EL (cell line): ENCODE results near the gene PCGF3.
"Not testable (repeated sequence)": the region's sequence is repeated elsewhere in the genome, so short reads cannot be mapped to it uniquely, and the experiment has no call there.

Experiments
- DNase-seq: peaks from one replicate; pipeline ENCODE4 v3.0.0-alpha.2; 2016

PCGF3 gene

DNA sequence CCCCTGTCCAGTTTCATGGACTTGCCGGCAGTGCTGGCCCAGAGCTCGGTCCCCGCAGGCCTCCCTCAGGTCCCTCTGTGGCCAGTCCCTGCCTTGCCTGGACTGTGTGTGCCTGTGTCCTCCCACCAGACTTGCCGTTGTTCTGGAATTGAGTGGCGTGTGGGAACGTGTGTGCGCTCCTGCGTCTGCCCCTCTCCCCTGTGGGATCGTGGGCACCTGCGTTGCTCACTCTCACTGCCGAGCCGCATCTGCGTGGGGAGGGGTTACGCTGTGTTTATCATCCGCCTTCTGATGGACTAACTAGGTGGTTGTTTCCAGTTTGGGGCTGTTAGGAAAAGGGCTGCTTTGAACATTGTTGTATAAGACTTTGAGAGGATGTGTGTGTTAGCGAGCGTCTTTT lies 21.2 kb downstream of the PCGF3 start:
- no peak for DNase-seq

DNA sequence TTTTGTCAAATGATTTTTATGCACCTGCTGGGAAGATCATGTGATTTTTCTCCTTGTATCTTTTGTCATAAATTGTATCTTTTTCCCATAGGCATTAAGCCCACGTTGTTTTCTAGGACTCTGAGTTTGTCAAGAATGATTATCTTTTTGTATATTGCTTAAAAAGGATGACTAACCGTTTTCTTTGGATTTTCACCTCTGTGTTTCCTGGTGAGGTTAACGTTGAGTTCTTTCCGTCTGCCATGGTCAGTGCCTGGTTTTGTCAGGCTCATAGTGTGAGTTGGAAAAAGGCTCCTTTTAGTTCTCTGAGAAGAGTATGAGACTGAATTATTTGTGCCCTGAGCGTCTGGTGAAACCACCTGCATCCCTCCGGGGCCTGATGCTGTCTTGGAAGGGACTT lies 21.9 kb downstream of the PCGF3 start:
- no peak for DNase-seq

DNA sequence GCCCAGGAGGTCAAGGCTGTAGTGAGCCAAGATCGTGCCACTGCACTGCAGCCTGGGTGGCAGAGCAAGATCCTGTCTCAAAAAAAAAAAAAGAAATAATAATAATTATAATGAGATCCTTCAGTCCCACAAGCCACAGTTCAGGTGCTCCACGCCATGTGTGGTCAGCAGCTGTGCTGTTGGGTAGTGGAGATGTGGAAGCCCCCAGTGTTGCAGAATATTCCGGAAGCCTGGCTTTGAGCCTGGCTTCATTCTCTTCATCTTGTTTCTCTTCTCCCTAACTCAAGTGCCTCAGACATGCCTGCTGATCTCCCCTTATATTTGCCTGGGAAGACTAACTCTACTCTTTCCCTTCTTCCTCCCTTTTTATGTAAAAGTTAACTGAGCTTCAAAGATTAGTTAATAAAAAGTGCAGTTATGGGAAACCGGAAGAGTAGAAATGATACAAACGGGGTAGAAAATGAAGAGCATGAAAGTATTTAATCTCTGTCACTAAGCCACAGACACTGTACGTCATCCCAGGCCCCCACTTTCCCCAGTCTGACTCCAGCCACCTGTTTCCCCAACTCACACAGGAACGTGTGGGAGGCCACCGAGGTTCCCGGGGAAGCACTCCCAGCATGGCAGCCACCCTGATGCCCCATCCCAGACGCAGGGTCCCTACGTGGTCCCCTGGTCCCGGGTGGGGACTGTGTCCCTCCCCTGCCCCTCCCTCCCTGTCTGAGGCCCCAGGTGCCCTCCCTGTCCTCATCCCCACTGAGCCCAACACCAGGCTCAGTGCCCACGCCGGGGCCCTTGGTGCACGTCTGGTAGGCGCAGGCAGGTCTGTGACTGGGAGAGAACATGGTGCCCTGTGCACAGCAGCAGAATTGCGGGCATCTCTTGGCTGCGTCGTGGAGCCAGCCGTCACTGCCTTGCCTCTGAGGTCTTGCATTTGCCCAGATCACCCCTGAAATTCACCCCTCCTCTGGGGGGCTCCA lies 24.0 kb downstream of the PCGF3 start:
- no peak for DNase-seq

DNA sequence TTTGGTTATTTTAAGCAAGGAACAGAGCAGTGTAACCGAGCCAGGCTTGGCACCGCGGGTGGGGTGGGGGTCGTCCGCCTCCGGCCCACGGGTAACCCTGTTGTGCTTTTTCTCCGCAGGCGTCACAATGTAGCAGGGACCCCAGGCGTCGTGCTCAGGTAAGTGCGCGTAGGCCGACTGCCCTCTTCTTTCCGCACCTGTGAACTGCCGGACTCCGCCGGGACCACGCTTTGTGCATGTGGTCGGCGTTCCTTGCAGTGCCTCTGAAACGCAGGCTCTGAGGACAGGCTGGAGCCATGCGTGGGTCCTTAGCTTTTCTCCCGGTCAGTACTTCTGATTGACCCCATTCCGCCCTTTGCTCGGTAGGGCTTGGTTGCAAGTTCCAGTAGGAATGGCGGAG lies 24.9 kb downstream of the PCGF3 start:
- no peak for DNase-seq

DNA sequence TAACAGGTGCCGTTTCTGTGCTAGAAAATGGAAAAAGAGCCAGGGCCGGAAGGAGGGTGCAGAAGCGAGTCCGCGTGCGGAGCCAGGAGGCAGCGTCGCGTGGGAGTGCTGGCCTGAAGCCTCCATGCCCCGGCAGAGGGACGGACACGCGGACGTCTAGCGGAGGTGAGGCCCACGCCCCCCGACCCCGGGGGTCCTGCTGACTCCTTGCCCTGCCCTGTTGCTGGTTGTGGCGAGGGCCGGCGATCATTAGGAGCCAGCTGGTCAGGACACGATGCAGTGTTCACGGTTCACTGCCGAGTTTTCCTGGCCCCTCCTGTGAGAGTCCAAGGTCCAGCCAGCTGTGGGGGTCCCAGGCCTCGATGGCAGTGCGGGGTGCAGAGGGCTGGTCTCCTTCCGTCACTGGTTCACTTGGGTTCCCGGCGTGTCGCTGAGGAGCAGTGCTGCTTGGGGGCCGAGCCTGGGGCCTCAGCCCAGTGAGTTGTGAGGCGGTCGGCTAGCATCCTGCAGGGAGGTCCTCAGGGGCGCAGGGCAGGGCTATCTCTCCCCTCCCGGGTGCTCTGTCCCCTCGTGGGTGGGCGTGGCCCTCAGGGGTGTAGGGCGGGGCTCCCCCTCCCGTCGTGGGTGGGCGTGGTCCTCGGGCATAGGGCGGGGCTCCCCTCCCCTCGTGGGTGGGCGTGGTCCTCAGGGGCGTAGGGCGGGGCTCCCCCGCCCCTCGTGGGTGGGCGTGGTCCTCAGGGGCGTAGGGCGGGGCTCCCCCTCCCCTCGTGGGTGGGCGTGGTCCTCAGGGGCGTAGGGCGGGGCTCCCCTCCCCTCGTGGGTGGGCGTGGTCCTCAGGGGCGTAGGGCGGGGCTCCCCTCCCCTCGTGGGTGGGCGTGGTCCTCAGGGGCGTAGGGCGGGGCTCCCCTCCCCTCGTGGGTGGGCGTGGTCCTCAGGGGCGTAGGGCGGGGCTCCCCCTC lies 25.6 kb downstream of the PCGF3 start:
- not testable (repeated sequence) for DNase-seq

DNA sequence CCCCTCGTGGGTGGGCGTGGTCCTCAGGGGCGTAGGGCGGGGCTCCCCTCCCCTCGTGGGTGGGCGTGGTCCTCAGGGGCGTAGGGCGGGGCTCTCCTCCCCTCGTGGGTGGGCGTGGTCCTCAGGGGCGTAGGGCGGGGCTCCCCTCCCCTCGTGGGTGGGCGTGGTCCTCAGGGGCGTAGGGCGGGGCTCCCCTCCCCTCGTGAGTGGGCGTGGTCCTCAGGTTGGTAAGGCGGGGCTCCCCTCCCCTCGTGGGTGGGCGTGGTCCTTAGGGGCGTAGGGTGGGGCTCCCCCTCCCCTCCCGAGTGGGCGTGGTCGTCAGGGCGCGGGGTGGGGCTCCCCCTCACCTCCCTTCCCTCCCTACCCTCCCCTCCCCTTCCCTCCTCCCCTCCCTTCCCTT lies 26.3 kb downstream of the PCGF3 start:
- DNase-seq: not testable (repeated sequence)

DNA sequence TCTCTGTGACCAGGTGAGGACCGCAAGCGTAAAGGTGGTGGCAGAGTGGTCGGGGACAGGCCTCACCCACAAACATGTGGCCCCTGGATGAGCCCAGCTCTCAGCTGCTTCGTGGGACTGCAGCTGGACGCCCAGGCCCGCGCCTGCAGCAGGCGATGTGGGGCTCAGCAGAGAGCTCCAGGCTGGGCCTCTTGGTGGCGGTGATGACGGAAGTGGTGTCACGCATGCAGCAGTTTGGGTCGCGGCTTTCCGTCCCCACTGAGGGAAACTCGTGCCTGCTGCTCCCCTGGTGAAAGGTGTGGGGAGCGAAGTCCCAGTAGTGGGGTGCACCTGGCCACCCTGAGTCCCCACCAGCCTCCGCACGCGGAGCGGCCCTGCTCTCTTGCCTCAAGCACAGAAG lies 26.9 kb downstream of the PCGF3 start:
- DNase-seq: no peak

DNA sequence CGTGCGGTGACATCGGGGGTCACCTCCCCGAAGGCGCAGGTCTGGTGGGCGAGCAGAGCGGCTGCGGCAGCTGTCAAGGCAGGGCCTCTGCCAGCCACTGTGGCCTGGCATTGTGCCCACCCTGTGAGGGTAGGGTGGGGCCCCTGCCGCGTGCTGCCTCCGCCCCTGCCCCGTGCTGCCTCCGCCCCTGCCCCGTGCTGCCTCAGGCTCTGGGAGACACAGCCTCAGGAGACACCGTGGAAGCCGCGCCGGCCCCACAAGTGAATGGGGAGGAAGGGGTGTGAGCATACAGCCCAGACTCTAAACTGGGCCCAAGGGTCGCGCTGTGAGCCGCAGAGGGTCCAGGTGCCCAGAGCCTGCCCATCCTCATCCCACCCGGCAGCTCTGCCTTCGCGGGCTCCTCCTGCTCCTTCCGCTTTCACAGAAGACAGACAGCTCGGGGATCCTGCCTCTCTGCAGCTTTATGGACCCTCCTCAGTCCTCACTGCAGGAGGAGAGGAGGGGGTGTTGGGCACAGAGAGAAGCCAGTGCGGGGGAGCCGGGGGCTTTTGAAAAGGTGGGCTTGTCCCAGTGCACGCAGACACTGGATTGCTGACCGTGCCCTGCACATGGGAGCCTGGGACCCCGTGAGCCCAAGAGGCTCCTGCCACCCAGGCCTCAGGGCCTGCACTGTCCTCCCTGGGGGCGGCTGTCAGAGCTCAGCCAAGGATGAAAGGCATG lies 27.4 kb downstream of the PCGF3 start:
- DNase-seq: no peak

DNA sequence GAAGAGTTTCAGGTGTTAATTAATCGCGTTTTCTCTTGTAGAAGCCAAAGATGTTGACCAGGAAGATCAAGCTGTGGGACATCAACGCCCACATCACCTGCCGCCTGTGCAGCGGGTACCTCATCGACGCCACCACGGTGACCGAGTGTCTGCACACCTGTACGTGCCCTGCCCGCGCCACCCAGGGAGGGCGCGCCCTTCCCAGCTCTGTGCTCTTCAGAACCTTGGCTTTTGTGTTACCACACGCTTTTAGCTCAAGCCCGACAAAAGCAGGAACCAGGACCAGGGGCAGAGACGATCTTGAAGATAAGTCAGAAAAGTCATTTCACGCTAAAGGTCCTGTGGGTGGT lies 28.0 kb downstream of the PCGF3 start:
- DNase-seq: no peak

DNA sequence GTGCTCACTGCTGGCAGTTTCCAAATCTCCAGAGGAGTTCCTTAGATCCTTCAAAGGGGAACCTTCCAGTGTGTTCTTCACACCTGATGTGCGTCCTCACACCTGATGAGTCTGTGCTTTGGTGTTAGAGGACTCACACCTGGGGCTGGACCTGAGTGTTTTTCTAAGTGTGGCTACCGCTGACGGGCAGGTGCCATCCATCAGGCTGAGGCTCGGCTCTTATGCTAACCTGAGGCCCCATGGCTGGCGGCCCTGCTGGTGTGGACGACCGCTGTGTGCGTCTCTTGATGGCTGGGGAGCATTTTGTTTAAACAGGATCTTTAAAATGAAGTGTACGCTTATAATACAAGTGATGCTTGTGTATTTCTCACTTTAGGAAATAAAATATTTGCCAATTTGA lies 28.4 kb downstream of the PCGF3 start:
- no peak for DNase-seq

DNA sequence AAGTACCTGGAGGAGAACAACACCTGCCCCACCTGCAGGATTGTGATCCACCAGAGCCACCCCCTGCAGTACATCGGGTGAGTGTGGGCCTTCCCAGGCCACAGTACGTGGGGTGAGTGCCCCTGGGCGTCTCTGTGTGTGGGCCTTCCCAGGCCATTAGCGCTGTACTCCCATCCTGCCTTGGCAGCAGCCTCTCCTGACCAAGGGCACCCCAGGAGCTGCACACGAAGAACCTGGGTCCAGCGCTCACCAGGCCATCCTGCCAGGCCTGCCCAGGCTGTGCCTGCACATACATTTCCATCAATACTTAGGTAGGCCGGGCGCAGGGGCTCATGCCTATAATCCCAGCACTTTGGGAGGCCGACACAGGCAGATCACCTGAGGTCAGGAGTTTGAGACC lies 29.3 kb downstream of the PCGF3 start:
- DNase-seq: no peak

DNA sequence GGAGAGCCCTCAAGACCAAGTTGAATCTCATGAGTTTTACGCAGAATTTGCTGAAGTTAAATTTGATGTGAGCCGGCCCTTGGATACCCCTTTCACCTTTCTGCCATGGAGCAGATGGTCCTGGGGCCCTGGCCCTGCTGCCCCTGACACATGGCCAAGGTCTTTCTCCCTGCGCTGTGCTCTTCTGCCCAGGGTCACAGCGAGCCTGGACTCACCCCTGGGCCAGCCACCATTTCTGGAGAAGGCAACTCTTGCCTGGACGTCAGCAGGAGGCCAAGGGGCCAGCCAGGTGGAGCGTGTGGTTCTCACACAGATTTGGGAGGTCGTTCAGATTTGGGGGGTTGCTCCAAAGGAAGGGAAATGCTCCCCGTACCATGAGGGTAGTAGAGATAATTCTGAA lies 30.0 kb downstream of the PCGF3 start:
- DNase-seq: no peak

DNA sequence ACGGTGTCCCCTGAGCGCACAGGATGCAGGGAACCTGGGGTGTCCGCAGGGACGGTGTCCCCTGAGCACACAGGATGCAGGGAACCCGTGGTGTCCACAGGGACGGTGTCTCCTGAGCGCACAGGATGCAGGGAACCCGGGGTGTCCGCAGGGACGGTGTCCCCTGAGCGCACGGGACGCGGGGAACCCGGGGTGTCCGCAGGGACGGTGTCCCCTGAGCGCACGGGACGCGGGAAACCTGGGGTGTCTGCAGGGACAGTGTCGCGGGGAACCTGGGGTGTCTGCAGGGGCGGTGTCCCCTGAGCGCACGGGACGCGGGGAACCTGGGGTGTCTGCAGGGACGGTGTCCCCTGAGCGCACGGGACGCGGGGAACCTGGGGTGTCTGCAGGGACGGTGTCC lies 30.9 kb downstream of the PCGF3 start:
- DNase-seq: not testable (repeated sequence)

DNA sequence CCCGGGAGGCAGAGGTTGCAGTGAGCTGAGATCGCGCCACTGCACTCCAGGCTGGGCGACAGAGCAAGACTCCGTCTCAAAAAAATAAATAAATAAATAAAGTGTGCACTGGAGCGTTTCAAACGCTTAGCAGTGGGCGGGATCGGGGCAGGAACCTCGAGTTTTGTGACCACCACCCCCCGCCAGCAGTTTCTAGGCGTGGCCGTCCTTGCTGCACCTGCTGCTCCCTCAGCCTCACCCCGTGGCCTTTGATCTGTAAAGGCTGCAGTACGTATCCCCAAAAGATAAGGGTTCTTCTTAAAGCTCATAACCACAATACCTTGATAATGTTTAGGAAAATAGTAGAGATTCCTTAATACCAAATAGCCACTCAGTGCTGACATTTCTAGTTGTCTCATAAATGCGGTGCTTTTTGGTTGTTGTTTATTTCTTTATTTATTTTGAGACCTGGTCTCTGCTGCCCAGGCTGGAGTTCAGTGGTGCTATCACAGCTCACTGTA lies 33.2 kb downstream of the PCGF3 start:
- DNase-seq: no peak

DNA sequence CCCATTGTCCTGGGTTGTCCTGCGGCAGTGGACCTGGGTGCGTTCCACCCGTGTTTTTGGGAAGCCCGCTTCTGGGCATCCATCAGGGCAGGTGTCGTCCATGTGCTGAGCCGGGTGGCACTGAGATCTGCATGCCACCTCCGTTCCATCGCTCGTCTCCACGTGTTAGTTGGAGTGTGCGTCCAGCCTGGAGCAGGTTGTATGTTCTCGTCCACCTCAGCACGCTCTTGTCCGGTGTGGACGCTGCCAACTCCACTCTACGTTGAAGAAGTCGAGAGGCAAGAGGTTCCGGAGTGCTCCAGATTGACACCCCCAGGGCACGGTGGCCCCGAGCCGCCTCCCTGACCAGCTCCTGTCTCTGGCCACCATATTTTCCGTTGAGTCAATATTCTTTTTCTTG lies 33.9 kb downstream of the PCGF3 start:
- DNase-seq: no peak

DNA sequence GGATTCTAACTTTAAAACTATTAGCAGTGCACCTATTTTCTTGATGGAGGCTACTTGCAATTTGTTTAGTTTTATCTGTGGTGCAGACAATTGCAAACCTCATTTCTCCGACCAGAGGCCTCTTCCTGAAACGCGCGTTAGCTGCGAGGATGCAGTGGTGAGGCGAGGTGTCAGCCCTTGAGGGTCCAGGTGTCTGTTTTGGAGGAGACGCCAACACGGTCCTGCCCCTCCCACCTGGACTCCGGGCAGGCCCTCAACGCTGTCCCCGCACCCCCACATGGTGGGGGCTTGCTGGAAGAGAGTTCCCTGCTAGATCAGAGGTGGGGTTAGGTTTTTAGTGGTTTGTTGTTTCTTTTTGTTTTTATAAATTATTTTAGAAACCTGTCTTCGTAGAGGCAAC lies 34.4 kb downstream of the PCGF3 start:
- no peak for DNase-seq

DNA sequence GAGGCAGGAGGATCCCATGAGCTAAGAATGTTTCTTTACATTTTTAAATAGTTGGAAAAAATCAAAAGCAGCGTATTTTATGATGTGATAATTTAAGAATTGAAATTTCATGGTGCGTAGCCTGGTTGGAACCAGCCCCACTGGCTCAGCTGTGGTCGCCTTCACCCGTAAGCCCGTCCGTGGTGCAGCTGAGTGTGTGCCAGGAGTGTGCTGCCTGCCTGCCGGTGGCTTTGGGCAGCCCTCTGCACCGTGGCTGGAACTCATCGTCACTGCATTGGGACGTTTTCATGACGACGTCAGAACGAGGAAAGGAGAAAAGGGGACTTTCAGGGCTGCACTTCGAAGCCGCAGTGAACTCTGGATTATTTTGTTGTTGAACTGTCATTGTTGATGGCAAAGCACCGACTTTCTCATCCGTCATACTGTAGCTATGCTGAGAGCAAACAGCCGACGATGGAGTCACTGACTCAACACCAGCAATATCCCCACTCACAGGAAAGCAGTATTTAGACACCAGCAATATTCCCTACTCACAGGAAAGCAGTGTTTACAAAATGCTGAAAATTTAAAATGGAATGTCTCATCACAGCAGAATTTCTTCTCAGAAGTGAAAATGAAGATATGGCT lies 35.1 kb downstream of the PCGF3 start:
- DNase-seq: no peak

DNA sequence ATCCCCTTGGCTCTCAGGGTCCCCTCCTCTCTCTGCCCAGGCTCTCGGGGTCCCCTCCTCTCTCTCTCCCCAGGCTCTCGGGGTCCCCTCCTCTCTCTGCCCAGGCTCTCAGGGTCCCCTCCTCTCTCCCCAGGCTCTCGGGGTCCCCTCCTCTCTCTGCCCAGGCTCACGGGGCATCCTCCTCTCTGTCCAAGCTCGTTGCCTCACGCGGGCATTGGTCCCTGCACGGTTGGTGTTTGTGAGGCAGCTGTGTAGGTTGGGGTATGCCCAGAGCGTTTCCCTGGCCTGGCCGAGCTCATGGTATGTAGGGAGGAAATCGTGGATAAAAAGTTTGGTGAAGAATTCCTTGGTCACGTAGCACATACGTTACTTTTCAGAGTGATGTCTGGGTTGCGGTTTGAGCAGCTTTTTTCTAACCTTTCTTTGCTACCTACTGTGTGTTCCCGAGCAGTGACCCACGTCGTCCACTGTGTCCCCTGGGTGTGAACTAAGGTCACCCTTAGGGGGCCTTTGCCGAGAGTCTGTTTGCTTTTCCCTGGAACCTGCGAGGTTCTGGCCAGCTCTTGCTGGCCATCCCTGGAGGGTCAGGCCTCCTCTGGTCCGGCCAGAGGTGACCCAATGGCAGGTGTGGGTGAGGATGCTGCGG lies 36.6 kb downstream of the PCGF3 start:
- DNase-seq: no peak

DNA sequence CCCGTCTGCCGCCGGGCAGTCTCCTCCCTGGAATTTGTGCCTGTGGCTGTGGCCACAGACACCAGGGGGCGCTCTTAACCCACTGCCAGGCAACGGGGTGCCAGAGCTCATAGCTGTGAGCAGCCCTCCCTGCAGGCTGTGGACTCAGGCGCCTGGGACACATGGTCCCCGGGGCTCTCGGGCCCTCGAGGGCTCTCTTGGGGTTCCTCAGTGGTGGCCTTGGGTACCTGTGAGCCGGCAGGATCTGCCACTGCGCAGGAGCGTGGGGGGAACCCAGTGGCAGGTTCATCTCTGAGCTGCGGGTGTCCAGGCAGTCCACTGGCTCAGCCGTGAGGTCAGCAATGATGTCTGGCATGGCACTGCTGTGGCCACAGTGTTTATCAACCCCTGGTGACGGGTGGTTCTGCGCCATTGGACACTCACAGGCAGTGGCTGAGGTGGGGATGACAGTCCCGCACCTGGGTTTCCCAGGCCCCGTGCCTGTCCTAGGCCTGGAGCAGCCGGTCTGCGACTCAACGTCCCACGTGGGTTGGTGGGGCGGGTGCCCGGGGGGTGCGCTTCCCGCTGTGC lies 37.2 kb downstream of the PCGF3 start:
- DNase-seq: peak; percentile 59

DNA sequence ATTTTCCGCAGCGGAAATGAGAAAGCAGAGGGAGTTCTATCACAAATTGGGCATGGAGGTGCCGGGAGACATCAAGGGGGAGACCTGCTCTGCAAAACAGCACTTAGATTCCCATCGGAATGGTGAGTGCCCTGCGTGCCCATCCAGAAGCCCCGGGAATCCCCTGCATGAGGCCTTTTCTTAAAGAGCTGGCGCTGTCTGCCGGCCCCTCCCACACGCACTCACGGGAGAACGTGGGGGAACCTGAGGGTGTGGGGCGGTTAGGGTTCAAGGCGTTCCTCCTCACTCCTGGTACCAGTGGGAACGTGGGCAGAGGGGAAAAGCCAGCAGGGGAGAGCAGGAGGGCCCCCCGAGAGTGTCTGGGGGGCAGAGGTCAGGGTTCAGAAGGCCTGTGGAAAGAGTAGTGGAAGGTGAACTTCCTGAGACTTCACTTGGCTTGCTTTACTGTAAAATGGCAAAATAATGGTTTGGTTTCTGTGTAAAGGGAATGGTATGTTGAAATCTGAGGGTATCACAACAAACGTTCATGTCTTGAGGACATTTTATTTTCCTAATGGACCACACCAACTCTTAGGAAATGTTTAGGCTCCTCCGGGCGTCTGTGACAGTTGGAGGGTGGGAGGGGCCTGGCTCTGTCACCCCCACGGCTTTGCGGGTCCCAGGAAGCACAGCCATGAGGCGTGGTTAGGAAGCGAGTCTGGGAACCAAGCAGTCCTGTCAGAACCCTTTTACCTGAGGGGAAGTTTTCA lies 38.0 kb downstream of the PCGF3 start:
- DNase-seq: peak; percentile 31
